Mammary epithelial cell (primary cell): ENCODE data around the gene CDK8.

ENCODE experiments used
- CTCF ChIP-seq, 2 donors: IDR thresholded peaks in 1 of 2; conservative IDR thresholded peaks in 1 of 2; 2 replicates each; pipeline ENCODE4 v1.5.1; 2011 to 2012; ENCODE audit warnings: inconsistent platforms in 2 of 2, low read length in 2 of 2, mild to moderate bottlenecking in 2 of 2, control low read depth in 1 of 2, low read depth in 1 of 2; ENCODE audit not compliant: insufficient read depth in 1 of 2; ENCODE audit errors: extremely low read depth in 1 of 2
- EZH2 ChIP-seq: IDR thresholded peaks from 2 replicates; pipeline ENCODE4 v1.6.1; 2012; ENCODE audit warnings: low read length, inconsistent platforms, borderline replicate concordance

DNA sequence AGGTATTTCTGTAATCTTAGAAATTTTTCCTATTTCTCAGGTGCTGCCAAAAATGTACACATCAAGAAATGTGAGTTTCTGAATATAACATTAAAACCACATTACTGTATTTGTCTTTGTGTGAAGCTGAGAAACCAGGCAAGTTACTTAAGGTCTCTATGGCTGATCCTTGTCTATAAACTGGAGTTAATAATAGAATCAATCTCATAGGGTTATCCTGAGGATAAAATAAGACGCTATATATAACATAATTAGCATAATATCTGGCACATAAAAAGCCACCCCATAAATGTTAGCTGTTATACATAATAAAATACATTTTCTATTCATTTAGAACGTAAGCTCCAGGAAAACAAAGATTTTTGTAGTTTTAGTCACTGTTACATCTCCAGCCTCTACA lies 37.9 kb upstream of the CDK8 start:
- TF ChIP-seq EZH2: no peak
- TF ChIP-seq CTCF (conservative IDR thresholded peaks at IDR 0.05 in 1 of 2, IDR thresholded peaks at IDR 0.05 in 1 of 2; ENCODE audit: extremely low read depth in 1 of 2, insufficient read depth in 1 of 2, low read depth in 1 of 2, low read length in 2 of 2): no peak
